DMS79 (cell line): ENCODE results near the gene ANG.
"Not testable (repeated sequence)": the region's sequence is repeated elsewhere in the genome, so short reads cannot be mapped to it uniquely, and the experiment has no call there.

Experiments used
- DNase-seq: peaks from one replicate; lab custom pipeline; 2025; lab: John Stamatoyannopoulos, UW

ANG gene

GRCh38 chr14:20688167-20688839, at the start of gene ANG:
TSS of gene ANG (plus strand) at chr14:20688764. CDS start at chr14:20693565, 4,801 bp downstream.
- no peak for DNase-seq

- DNase-seq, result no peak
Measured at GRCh38 chr14:20641591-20641990, 47.0 kb upstream of the ANG start, which contains the start of gene OR6S1. TSS of gene OR6S1 (minus strand) at chr14:20641691. CDS start at chr14:20641691, 0 bp downstream.

- DNase-seq, result no peak
Measured at GRCh38 chr14:20642182-20642581, 46.4 kb upstream of the ANG start.

GRCh38 chr14:20642755-20643154, 45.8 kb upstream of the ANG start:
- DNase-seq, result not testable (repeated sequence)

- DNase-seq, result no peak
Measured at GRCh38 chr14:20644520-20644919, 44.0 kb upstream of the ANG start.

DNA sequence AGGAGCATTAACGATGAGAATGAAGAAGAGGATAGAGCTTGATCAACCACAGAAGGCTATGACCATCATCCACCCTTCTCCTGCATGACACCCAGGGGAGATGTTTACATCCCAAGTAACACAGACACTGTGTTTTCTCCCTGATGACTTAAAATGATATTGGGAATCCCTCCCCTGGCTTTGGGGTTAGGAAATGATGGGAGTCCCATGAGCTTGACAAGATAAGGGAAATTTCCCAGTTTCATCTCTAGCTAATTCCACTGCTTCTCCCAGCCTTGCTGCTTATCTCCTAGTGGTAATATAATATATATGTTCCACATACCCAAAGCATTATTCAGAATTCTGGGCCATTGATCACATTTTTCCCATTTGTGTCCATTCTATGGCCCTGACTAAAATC, 43.1 kb upstream of the ANG start:
- no peak for DNase-seq

DNA sequence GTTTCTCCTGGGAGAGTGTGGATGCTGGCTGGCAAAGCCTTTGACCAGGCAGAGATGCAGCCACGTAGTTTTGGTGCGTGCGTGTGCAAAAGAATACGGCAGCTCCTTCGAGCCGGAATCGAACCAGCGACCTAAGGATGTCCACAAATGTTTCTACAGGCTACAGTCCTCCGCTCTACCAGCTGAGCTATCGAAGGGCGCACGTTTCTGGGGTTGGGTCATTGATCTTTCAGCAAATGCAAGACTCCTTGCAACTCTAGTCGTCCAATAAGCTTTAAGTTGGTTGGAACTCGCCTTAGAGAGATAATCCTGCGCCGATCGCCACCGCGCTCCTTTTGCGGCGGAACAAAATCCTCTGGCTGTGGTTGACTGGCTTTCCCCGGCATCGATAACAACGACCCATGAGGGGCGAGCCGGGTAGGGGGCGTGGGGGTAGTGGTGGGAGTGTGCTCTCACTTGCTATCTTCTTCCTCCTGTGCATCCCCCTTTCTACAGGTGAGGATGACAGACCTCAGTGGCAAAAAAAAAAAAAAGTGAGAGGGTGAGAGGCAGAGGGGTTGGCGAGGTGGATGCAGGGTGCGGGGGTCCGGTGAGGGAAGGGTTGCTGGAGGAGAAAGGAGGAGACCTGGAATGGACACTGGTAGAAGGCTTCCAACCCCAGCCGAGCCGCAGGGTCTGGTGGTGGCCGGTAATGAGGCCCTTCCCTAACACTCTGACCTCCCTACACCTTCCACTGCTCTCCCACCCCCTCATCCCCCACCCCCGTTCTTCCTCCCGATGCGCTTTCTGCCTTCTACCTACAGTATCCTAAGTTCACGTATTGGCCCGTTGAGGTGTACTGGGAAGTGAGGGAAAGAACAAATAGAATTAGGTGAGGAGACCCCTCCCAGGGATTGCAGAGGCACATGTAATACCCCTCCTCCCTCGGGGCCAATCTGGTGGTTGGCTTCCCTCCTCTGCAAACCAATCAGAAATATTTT, 35.3 kb upstream of the ANG start:
- DNase-seq, result no peak

DNA sequence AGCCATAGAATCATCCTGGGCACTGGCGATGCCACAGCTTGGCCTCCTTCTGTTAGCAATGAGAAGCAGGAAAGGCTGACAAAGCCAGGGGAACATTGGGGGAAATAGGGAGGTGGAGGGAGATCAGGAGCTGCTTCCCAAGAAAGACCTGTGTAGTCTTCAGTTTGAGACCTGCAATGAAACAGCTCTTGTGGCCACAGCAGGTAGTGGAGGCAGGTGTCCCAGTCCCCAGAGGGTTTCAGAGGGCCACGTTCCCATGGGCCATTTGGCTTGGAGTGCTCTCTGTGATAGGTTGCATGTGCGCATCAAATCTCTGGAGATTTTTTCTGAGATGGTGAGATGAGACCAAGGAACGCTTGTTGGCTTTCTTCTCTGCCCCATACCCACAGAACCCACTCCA, 32.7 kb upstream of the ANG start:
- DNase-seq, result no peak

DNA sequence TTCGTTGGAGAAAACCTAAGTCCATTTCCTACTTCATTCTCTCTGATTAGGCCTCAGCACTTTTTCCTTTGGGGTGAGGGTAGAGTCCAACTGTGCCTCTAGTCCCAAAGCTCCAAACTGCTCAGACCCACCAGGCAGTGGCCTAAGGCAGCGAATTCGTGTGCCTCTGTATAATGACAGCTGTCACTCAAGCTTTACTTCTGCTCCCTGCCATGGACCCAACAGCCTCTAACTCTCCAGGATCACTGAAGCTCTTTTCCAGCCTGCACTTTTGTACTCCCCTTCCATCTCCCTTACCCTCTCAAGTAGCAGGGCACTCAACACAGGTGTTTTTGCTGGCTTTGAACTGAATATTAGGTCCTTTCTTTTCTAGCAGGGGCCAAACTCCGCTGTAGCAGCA, 32.3 kb upstream of the ANG start:
- no peak for DNase-seq

GRCh38 chr14:20657216-20658211, 31.1 kb upstream of the ANG start:
- no peak for DNase-seq

DNA sequence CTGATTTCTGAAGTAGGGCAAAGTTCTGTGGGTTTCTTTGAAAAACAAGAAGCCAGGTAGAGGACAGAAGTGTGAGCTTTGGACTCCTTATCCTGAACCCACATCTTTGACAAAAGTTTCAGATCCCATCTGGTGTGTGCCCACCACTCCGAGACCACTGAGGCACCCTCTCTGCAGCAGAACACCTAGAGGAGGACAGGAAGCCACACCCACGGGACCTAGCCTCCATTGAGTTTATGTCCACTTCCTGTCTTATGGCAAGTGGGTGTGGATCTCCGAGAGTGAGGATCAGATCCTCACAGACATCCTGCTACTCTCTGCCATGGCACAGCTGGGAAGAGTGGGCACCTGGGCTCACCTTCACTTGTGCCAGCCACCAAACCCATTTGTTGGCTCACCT, 30.3 kb upstream of the ANG start:
- DNase-seq, result no peak

DNA sequence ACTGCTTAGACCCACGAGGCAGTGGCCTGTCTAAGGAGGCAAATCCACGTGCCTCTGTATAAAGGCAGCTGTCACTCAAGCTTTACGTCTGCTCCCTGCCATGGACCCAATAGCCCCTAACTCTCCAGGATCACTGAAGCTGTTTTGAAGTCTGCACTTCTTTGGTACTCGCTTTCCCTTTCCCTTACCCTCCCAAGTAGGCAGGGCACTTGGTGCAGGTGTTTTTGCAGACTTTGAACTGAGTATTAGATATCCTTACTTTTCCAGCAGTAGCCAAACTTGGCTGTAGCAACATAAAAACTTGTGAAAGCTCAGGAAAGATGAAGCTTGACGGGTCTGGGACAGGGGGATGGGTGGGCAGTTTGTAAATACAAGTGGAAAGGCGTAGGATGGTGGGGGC, 29.2 kb upstream of the ANG start:
- no peak for DNase-seq

- DNase-seq, result no peak
Measured at GRCh38 chr14:20659813-20660395, 28.7 kb upstream of the ANG start.

DNA sequence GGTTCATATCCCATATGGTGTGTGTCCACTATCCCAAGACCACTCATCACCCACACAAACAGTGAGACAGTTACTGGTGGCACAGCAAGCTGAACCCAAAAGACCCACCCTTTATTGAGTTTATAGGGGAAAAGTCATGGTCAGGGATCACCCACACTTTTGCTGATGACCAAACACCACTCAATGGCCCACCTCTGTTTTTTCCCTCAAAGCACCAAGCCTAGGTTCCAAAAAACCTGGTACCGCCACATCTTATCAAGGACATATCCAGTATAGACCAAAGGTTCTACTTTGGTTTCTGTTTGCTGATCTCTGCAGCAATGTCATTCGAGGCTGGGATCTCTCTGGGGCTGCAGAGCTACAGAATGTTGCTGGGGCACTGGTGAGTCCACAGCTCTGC, 27.4 kb upstream of the ANG start:
- no peak for DNase-seq

DNA sequence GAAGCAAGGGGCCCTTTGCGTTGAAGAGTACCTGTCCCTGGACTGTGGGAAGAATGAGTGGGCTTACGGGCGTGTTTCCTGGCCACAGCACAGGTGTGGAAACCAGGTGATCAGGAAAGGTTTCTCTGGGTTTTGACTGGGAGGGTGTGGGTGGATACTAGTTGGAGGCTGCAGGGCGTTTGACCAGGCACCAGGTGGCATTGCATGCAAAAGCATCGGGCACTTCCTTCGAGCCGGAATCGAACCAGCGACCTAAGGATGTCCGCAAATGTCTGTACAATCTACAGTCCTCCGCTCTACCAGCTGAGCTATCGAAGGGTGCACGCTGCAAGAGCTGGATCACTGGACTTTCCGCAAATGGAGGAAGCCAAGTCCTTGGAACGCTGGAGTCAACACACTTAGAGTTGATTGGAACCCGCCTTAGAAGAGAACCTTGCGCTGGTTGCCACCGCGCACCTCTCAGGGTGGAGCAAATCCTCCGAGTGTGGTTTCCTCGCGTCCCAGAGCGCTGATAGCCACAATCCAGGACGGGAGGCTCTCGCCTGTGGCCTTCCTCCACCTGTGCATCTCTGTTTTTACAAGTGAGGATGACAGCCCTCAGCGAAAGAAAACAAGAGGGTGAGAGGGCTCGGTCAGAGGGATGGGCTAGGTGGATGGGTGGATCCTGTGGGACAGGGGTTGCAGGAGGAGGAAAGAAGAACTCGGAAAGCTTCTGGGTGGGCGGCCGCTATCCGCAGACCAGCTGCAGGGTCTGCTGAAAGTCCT, 25.4 kb upstream of the ANG start:
- no peak for DNase-seq

DNA sequence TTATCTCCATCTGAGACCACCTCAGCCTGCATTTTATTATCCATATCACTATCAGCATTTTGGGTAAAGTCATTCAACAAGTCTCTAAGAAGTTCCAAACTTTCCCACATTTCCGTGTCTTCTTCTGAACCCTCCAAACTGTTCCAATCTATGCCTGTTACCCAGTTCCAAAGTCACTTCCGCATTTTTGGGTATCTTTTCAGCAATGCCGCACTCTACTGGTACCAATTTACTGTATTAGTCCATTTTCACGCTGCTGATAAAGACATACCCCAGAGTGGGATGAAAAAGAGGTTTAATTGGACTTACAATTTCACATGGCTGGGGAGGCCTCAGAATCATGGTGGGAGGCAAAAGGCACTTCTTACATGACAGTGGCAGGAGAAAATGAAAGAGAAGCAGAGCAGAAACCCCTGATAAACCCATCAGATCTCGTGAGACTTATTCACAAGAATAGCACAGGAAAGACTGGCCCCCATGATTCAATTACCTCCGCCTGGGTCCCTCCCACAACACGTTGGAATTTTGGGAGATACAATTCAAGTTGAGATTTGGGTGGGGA, 22.1 kb upstream of the ANG start:
- DNase-seq, result not testable (repeated sequence)

DNA sequence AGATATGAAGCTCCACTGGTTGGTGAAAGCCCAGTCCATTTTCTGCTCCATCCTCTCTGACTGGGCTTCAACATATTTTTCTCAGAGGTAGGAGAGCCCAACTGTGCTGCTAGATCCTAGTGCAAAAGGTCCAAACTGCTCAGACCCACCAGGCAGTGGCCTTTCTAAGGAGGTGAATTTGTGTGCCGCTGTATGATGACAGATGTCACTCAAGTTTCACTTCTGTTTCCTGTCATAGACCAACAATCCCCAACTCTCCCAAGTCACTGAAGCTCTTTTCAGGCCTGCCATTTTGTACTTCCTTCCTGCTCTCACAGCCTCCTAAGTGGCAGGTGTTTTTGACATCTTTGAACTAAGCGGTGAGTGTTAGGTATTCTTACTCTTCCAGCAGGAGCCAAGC, 20.6 kb upstream of the ANG start:
- DNase-seq, result no peak

GRCh38 chr14:20668969-20669368, 19.6 kb upstream of the ANG start:
- DNase-seq, result no peak

DNA sequence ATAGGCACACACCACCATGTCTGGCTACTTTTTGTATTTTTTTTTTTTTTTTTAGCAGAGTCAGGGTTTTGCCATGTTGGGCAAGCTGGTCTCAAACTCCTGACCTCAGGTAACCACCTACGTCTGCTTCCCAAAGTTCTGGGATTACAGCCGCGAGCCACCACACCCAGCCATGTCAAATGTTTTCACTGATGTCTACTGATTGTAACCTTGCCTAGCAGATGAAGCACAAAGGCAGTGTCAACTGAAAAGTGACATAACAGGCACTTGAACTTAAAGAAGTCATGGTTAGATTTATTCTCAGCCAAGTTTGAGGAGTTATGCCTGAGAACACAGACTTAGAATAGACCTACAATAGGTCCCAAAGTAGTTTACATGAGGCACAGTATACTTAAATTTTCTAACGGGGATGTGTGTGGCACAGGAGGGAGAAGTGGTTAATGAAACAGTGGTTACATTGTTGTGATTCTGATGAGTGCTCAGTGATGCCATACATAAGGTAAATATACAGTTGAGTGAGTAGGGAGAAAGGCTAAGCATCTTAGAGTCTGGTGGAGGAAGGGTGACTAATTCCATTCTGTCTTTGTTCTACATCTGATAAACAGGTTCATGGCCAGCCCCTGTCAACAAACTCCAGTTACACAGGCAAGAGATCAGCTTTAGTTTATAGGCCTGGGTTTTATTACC, 16.8 kb upstream of the ANG start:
- no peak for DNase-seq

- no peak for DNase-seq
Measured at GRCh38 chr14:20675669-20676068, 12.9 kb upstream of the ANG start.
